ENCODE results near the gene NDUFS7.

DNA sequence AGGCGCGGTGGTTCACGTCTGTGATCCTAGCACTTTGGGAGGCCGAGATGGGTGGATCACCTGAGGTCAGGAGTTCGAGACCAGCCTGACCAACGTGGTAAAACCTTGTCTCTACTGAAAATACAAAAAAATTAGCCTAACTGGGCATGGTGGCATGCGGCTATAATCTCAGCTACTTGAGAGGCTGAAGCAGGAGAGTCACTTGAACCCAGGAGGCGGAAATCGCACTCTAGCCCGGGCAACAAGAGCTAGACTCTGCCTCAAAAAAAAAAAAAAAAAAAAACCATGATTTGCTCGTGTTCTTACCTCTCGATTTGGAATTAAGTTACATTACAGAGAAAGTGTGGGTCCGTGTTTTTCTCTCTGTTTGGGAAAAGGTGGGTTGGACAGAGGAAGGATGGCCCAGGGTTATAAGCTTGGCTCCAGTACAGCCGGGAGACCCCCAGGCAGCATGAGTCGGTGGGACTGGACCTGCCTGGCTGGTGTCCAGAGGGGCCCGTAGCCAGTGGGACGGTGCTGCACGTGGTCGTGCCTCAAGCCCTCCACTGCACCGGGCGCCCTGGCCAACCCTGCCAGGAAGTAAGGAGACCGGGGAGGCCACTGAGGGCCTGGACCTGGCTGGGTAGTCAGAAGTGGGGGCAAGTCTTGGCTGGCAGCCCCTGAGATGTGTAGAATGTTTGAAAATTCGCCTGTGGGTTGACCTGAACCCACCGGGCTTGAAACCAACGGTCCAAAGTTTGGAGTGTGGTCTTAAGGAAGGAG is 58.2 kb downstream of the NDUFS7 start:
- TF ChIP-seq POLR2A (IDR thresholded peaks at IDR 0.05), result no peak
- TF ChIP-seq, protein P1, sequence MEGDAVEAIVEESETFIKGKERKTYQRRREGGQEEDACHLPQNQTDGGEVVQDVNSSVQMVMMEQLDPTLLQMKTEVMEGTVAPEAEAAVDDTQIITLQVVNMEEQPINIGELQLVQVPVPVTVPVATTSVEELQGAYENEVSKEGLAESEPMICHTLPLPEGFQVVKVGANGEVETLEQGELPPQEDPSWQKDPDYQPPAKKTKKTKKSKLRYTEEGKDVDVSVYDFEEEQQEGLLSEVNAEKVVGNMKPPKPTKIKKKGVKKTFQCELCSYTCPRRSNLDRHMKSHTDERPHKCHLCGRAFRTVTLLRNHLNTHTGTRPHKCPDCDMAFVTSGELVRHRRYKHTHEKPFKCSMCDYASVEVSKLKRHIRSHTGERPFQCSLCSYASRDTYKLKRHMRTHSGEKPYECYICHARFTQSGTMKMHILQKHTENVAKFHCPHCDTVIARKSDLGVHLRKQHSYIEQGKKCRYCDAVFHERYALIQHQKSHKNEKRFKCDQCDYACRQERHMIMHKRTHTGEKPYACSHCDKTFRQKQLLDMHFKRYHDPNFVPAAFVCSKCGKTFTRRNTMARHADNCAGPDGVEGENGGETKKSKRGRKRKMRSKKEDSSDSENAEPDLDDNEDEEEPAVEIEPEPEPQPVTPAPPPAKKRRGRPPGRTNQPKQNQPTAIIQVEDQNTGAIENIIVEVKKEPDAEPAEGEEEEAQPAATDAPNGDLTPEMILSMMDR (IDR thresholded peaks at IDR 0.05), result no peak
